GM19372 (cell line): ENCODE data around the gene B3GNT7.
"Not testable (repeated sequence)": the region's sequence is repeated elsewhere in the genome, so short reads cannot be mapped to it uniquely, and the experiment has no call there.

Experiments
- ATAC-seq: cut with Tn5 transposase; IDR thresholded peaks from one replicate; pipeline ENCODE4 v1.9.1; 2021; ENCODE audit warnings: mild to moderate bottlenecking, low read depth, moderate library complexity; ENCODE audit not compliant: unreplicated experiment

The B3GNT7 gene

GRCh38 chr2:231418820-231419640 lies 23.5 kb downstream of the B3GNT7 start:
- ATAC-seq: no peak

- ATAC-seq: no peak
Observed at GRCh38 chr2:231421051-231421580, 25.6 kb downstream of the B3GNT7 start.

GRCh38 chr2:231422056-231422455 lies 26.5 kb downstream of the B3GNT7 start:
- ATAC-seq: no peak

GRCh38 chr2:231423176-231423575 lies 27.7 kb downstream of the B3GNT7 start:
- no peak for ATAC-seq

- no peak for ATAC-seq
Observed at GRCh38 chr2:231425291-231425810, 29.8 kb downstream of the B3GNT7 start.

GRCh38 chr2:231425811-231426703 lies 30.5 kb downstream of the B3GNT7 start:
- no peak for ATAC-seq

- ATAC-seq: no peak
Observed at GRCh38 chr2:231427116-231427515, 31.6 kb downstream of the B3GNT7 start.

- no peak for ATAC-seq
Observed at GRCh38 chr2:231429152-231429551, 33.6 kb downstream of the B3GNT7 start.

- no peak for ATAC-seq
Observed at GRCh38 chr2:231429901-231430300, 34.4 kb downstream of the B3GNT7 start.

- ATAC-seq: not testable (repeated sequence)
Observed at GRCh38 chr2:231430437-231430836, 34.9 kb downstream of the B3GNT7 start.

- ATAC-seq: no peak
Observed at GRCh38 chr2:231431606-231432005, 36.1 kb downstream of the B3GNT7 start.

- no peak for ATAC-seq
Observed at GRCh38 chr2:231433990-231434389, 38.5 kb downstream of the B3GNT7 start.

GRCh38 chr2:231436957-231437356 lies 41.4 kb downstream of the B3GNT7 start:
- no peak for ATAC-seq

GRCh38 chr2:231449503-231450054 lies 54.1 kb downstream of the B3GNT7 start:
- no peak for ATAC-seq

GRCh38 chr2:231450548-231450989 lies 55.1 kb downstream of the B3GNT7 start:
- no peak for ATAC-seq
